Fibroblast of lung (primary cell): ENCODE measurements around the gene SULT1C4. TPM values are rescaled to one million over a fixed set of nuclear protein-coding genes. Genes with fewer than 3 reads are reported as not detected.

Experiments used
- DNase-seq, 2 donors: peaks; one replicate each; pipeline versions ENCODE4 v3.0.0 to v3.0.0-alpha.2; 2010; ENCODE audit warnings: low read depth in 2 of 2
- H2AFZ ChIP-seq: 2 replicates; pipeline ENCODE4 v1.5.1; 2012; ENCODE audit warnings: low read length, control low read depth, inconsistent platforms
- H3K27ac ChIP-seq: 2 replicates; pipeline ENCODE4 v1.5.1; 2011; ENCODE audit warnings: low read length, control low read depth; ENCODE audit not compliant: insufficient read depth
- H3K27me3 ChIP-seq: 2 replicates; pipeline ENCODE4 v1.5.1; 2011; ENCODE audit warnings: mild to moderate bottlenecking, low read length; ENCODE audit not compliant: control insufficient read depth, insufficient read depth
- H3K36me3 ChIP-seq: 2 replicates; pipeline ENCODE4 v1.5.1; 2011; ENCODE audit warnings: low read length; ENCODE audit not compliant: control insufficient read depth, insufficient read depth
- H3K4me1 ChIP-seq: 2 replicates; pipeline ENCODE4 v1.5.1; 2011; ENCODE audit warnings: low read length; ENCODE audit not compliant: control insufficient read depth, insufficient read depth; ENCODE audit errors: extremely low read depth
- H3K4me2 ChIP-seq: 2 replicates; pipeline ENCODE4 v1.5.1; 2011; ENCODE audit warnings: low read length, control low read depth; ENCODE audit not compliant: insufficient read depth; ENCODE audit errors: extremely low read depth
- H3K4me3 ChIP-seq, 4 experiments: fragments of 200-600 bp in 1 of 4; sonication (generic) in 1 of 4; replicated peaks in 1 of 4; 2 replicates each; pipeline ENCODE4 v1.5.1; 2011 to 2016; ENCODE audit warnings: low read length in 4 of 4, low read depth in 3 of 4, mild to moderate bottlenecking in 3 of 4, control low read depth in 2 of 4, inconsistent platforms in 1 of 4, mixed read lengths in 1 of 4; ENCODE audit not compliant: insufficient read depth in 1 of 4; ENCODE audit errors: control extremely low read depth in 1 of 4
- H3K79me2 ChIP-seq: 2 replicates; pipeline ENCODE4 v1.5.1; 2012; ENCODE audit warnings: mild to moderate bottlenecking, low read length, inconsistent platforms; ENCODE audit not compliant: control insufficient read depth, insufficient read depth
- H3K9ac ChIP-seq: 2 replicates; pipeline ENCODE4 v1.5.1; 2011; ENCODE audit warnings: mild to moderate bottlenecking, low read length, control low read depth; ENCODE audit not compliant: insufficient read depth
- H3K9me3 ChIP-seq: 2 replicates; pipeline ENCODE4 v1.5.1; 2012; ENCODE audit warnings: low read depth, low read length; ENCODE audit not compliant: control insufficient read depth, insufficient read depth
- H4K20me1 ChIP-seq: 2 replicates; pipeline ENCODE4 v1.5.1; 2011; ENCODE audit warnings: low read length; ENCODE audit not compliant: control insufficient read depth, insufficient read depth; ENCODE audit errors: extremely low read depth
- EZH2 ChIP-seq: IDR thresholded peaks from 2 replicates; pipeline ENCODE4 v1.5.1; 2012; ENCODE audit warnings: low read length, control low read depth, mild to moderate bottlenecking; ENCODE audit errors: missing control alignments
- polyA plus RNA-seq, 2 donors: library from polyadenylated mRNA; depleted of rRNA in 1 of 2; stranded (reverse) in 1 of 2; unstranded in 1 of 2; fragments of >200 nt; gene quantifications; 2 replicates each; pipeline ENCODE4 v1.2.1, GENCODE V29; 2011 to 2012; ENCODE audit warnings: missing spikeins in 1 of 2
- total RNA-seq: library from RNA; depleted of rRNA; stranded (reverse); fragments of >200 nt; gene quantifications from 2 replicates; pipeline ENCODE4 v1.2.1, GENCODE V29; 2014
- TF ChIP-seq, protein P1 (sequence below), 2 donors: IDR thresholded peaks in 1 of 2; conservative IDR thresholded peaks in 1 of 2; 1 replicate in 1 of 2; 2 replicates in 1 of 2; pipeline ENCODE4 v1.5.1; 2011 to 2012; ENCODE audit warnings: low read length in 2 of 2, control low read depth in 1 of 2, inconsistent platforms in 1 of 2, low read depth in 1 of 2, mild to moderate bottlenecking in 1 of 2

The SULT1C4 gene
- total and polyA plus RNA-seq, 2 donors (not counting 1 experiment from before 2014, with no cell fraction given): 0.14 to 0.50 TPM

GRCh38 chr2:108360776-108361468, 16.8 kb upstream of the SULT1C4 start:
- no peak overlapping the region for H3K4me3 ChIP-seq
- no peak overlapping the region for H3K27ac ChIP-seq
- DNase-seq: no peak
- H2AFZ ChIP-seq: no peak overlapping the region
- H3K4me1 ChIP-seq: peaks cover 3% of the 10 kb centered on the region
- H3K27me3 ChIP-seq: no peaks in the 10 kb centered on the region
- H3K36me3 ChIP-seq: no peaks in the 10 kb centered on the region
- H3K4me2 ChIP-seq: no peak overlapping the region
- no peak overlapping the region for H3K9ac ChIP-seq
- no peaks in the 10 kb centered on the region for H3K9me3 ChIP-seq
- H4K20me1 ChIP-seq: no peaks in the 10 kb centered on the region
- H3K79me2 ChIP-seq: no peaks in the 10 kb centered on the region
- TF ChIP-seq, protein P1, sequence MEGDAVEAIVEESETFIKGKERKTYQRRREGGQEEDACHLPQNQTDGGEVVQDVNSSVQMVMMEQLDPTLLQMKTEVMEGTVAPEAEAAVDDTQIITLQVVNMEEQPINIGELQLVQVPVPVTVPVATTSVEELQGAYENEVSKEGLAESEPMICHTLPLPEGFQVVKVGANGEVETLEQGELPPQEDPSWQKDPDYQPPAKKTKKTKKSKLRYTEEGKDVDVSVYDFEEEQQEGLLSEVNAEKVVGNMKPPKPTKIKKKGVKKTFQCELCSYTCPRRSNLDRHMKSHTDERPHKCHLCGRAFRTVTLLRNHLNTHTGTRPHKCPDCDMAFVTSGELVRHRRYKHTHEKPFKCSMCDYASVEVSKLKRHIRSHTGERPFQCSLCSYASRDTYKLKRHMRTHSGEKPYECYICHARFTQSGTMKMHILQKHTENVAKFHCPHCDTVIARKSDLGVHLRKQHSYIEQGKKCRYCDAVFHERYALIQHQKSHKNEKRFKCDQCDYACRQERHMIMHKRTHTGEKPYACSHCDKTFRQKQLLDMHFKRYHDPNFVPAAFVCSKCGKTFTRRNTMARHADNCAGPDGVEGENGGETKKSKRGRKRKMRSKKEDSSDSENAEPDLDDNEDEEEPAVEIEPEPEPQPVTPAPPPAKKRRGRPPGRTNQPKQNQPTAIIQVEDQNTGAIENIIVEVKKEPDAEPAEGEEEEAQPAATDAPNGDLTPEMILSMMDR (conservative IDR thresholded peaks at IDR 0.05 in 1 of 2, IDR thresholded peaks at IDR 0.05 in 1 of 2; ENCODE audit: low read depth in 1 of 2, low read length in 2 of 2): no peak
- no peak for TF ChIP-seq EZH2

- H3K79me2 ChIP-seq: no peaks in the 10 kb centered on the region
- no peak overlapping the region for H3K4me3 ChIP-seq
- no peaks in the 10 kb centered on the region for H3K9me3 ChIP-seq
- peaks cover 3% of the 10 kb centered on the region for H3K4me1 ChIP-seq
- H3K27me3 ChIP-seq: no peaks in the 10 kb centered on the region
- H2AFZ ChIP-seq: no peak overlapping the region
- H3K27ac ChIP-seq: no peak overlapping the region
- no peak overlapping the region for H3K9ac ChIP-seq
- H3K4me2 ChIP-seq: no peak overlapping the region
- no peaks in the 10 kb centered on the region for H4K20me1 ChIP-seq
- H3K36me3 ChIP-seq: no peaks in the 10 kb centered on the region
- TF ChIP-seq, protein P1 (conservative IDR thresholded peaks at IDR 0.05 in 1 of 2, IDR thresholded peaks at IDR 0.05 in 1 of 2; ENCODE audit: low read depth in 1 of 2, low read length in 2 of 2): no peak
- no peak for TF ChIP-seq EZH2
- DNase-seq: no peak
Observed at GRCh38 chr2:108363024-108363907, 14.5 kb upstream of the SULT1C4 start.

- Histone ChIP-seq H3K9me3 (no peaks in the 10 kb centered on the region), H3K4me2 (no peak overlapping the region), H3K4me1 (peaks cover 3% of the 10 kb centered on the region), H3K79me2 (no peaks in the 10 kb centered on the region), H3K27ac (no peak overlapping the region), H3K36me3 (no peaks in the 10 kb centered on the region), H3K27me3 (no peaks in the 10 kb centered on the region), H3K4me3 (no peak overlapping the region), H4K20me1 (no peaks in the 10 kb centered on the region), H3K9ac (no peak overlapping the region), H2AFZ (no peak overlapping the region)
- DNase-seq: no peak
- TF ChIP-seq, protein P1 (conservative IDR thresholded peaks at IDR 0.05 in 1 of 2, IDR thresholded peaks at IDR 0.05 in 1 of 2; ENCODE audit: low read depth in 1 of 2, low read length in 2 of 2): no peak
- TF ChIP-seq EZH2: no peak
Observed at GRCh38 chr2:108363908-108364225, 13.9 kb upstream of the SULT1C4 start.
